ENCODE results near the gene SBF2.

GRCh38 chr11:10004526-10005113 lies 289.4 kb downstream of the SBF2 start:
- TF ChIP-seq CTCF (CRISPR knock-in tag; IDR thresholded peaks at IDR 0.05): no peak
- TF ChIP-seq RBAK (CRISPR knock-in tag; IDR thresholded peaks at IDR 0.05): no peak
- no peak for TF ChIP-seq KMT2B (CRISPR knock-in tag; IDR thresholded peaks at IDR 0.05)
- no peak for TF ChIP-seq RNF2 (conservative IDR thresholded peaks at IDR 0.05; ENCODE audit: low read depth)
- TF ChIP-seq POLR2AphosphoS5 (IDR thresholded peaks at IDR 0.05; ENCODE audit: low read depth, low read length): no peak
- TF ChIP-seq EP300 (IDR thresholded peaks at IDR 0.05; ENCODE audit: low read depth in 2 of 2, low read length in 2 of 2): no peak
- no peak for TF ChIP-seq EP300 (CRISPR knock-in tag; IDR thresholded peaks at IDR 0.05; ENCODE audit: borderline replicate concordance)
- no peak for TF ChIP-seq ZNF34 (CRISPR knock-in tag; IDR thresholded peaks at IDR 0.05; ENCODE audit: borderline replicate concordance)
